Measurements from ENCODE around the gene RAI1. TPM values are rescaled to one million over a fixed set of nuclear protein-coding genes. Genes with fewer than 3 reads are reported as not detected.

Gene RAI1
- total RNA-seq, 1 experiment from 2014 or later, result 12.0 TPM

- in situ Hi-C loops (cut with HindIII; ENCODE audit: low sequenced_read_pairs), result no loop called here
- DNase-seq (ENCODE audit: low spot score), result peak; percentile 84
Measured at GRCh38 chr17:17815436-17816200, 134.4 kb downstream of the RAI1 start.

GRCh38 chr17:17816240-17816814 lies 135.1 kb downstream of the RAI1 start:
- in situ Hi-C loops (cut with HindIII; ENCODE audit: low sequenced_read_pairs), result no loop called here
- peak; percentile 70 for DNase-seq (ENCODE audit: low spot score)

- DNase-seq (ENCODE audit: low spot score), result no peak
- in situ Hi-C loops (cut with HindIII; ENCODE audit: low sequenced_read_pairs), result no loop called here
Measured at GRCh38 chr17:17816831-17817551, 135.7 kb downstream of the RAI1 start.

GRCh38 chr17:17817552-17817947 lies 136.3 kb downstream of the RAI1 start:
- DNase-seq (ENCODE audit: low spot score), result no peak
- in situ Hi-C loops (cut with HindIII; ENCODE audit: low sequenced_read_pairs), result no loop called here

GRCh38 chr17:17818088-17818526 lies 136.8 kb downstream of the RAI1 start:
- in situ Hi-C loops (cut with HindIII; ENCODE audit: low sequenced_read_pairs), result no loop called here
- DNase-seq (ENCODE audit: low spot score), result peak; percentile 46

- in situ Hi-C loops (cut with HindIII; ENCODE audit: low sequenced_read_pairs), result no loop called here
Measured at GRCh38 chr17:17819111-17819510, 137.9 kb downstream of the RAI1 start.

GRCh38 chr17:17819561-17819995 lies 138.3 kb downstream of the RAI1 start:
- in situ Hi-C loops (cut with HindIII; ENCODE audit: low sequenced_read_pairs), result no loop called here
- peak; percentile 56 for DNase-seq (ENCODE audit: low spot score)

More at GRCh38 chr17:17819111-17819510, 137.9 kb downstream of the RAI1 start:
- DNase-seq (ENCODE audit: low spot score), result no peak

- DNase-seq (ENCODE audit: low spot score), result no peak
- in situ Hi-C loops (cut with HindIII; ENCODE audit: low sequenced_read_pairs), result no loop called here
Measured at GRCh38 chr17:17820046-17820445, 138.8 kb downstream of the RAI1 start.

GRCh38 chr17:17820463-17821158 lies 139.4 kb downstream of the RAI1 start:
- in situ Hi-C loops (cut with HindIII; ENCODE audit: low sequenced_read_pairs), result no loop called here
- DNase-seq (ENCODE audit: low spot score), result no peak

GRCh38 chr17:17822189-17822588 lies 140.9 kb downstream of the RAI1 start:
- DNase-seq (ENCODE audit: low spot score), result peak; percentile 73
- in situ Hi-C loops (cut with HindIII; ENCODE audit: low sequenced_read_pairs), result no loop called here

GRCh38 chr17:17822616-17823015 lies 141.4 kb downstream of the RAI1 start:
- DNase-seq (ENCODE audit: low spot score), result no peak
- in situ Hi-C loops (cut with HindIII; ENCODE audit: low sequenced_read_pairs), result no loop called here

GRCh38 chr17:17823433-17824118 lies 142.3 kb downstream of the RAI1 start:
- in situ Hi-C loops (cut with HindIII; ENCODE audit: low sequenced_read_pairs), result no loop called here
- peak; percentile 88 for DNase-seq (ENCODE audit: low spot score)

- in situ Hi-C loops (cut with HindIII; ENCODE audit: low sequenced_read_pairs), result no loop called here
- DNase-seq (ENCODE audit: low spot score), result peak; percentile 43
Measured at GRCh38 chr17:17824119-17824782, 143.0 kb downstream of the RAI1 start.

GRCh38 chr17:17824783-17825614 lies 143.7 kb downstream of the RAI1 start:
- in situ Hi-C loops (cut with HindIII; ENCODE audit: low sequenced_read_pairs), result no loop called here
- no peak for DNase-seq (ENCODE audit: low spot score)

GRCh38 chr17:17826342-17826713 lies 145.1 kb downstream of the RAI1 start:
- in situ Hi-C loops (cut with HindIII; ENCODE audit: low sequenced_read_pairs), result no loop called here
- no peak for DNase-seq (ENCODE audit: low spot score)

- in situ Hi-C loops (cut with HindIII; ENCODE audit: low sequenced_read_pairs), result no loop called here
- DNase-seq (ENCODE audit: low spot score), result no peak
Measured at GRCh38 chr17:17826942-17827785, 145.9 kb downstream of the RAI1 start.
